CD4-positive, alpha-beta T cell treated with Interferon alpha-2 for 1 hour (primary cell): ENCODE measurements around the gene NSFL1C.

Experiments
- DNase-seq, 2 donors: peaks; one replicate each; pipeline ENCODE4 v3.0.0-alpha.2; 2020 to 2022

NSFL1C gene

DNA sequence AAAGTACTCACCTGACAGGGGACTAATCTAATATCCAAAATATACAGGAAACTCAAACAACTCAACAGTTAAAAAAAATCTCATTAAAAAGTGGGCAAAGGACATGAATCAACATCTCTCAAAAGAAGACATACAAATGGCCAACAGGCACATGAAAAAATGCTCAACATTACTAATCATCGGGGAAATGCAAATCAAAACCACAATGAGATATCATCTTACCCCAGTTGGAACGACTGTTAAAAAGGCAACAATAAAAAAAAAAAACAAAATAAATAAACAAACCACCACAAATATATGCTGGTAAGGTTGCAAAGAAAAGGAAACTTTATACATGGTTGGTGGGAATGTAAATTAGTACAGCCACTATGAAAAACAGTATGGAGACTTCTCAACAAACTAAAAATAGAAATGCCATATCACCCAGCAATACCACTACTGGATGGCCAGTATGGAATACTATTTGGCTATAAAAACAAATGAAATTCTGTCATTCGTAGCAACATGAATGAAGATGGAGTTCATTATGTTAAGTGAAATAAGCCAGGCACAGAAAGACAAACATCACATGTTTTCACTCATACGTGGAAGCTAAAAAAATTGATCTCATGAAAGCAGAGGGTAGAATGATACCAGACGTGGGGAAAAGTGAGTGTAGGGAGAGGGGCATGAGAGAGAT is 17.9 kb upstream of the NSFL1C start:
- DNase-seq: no peak

DNA sequence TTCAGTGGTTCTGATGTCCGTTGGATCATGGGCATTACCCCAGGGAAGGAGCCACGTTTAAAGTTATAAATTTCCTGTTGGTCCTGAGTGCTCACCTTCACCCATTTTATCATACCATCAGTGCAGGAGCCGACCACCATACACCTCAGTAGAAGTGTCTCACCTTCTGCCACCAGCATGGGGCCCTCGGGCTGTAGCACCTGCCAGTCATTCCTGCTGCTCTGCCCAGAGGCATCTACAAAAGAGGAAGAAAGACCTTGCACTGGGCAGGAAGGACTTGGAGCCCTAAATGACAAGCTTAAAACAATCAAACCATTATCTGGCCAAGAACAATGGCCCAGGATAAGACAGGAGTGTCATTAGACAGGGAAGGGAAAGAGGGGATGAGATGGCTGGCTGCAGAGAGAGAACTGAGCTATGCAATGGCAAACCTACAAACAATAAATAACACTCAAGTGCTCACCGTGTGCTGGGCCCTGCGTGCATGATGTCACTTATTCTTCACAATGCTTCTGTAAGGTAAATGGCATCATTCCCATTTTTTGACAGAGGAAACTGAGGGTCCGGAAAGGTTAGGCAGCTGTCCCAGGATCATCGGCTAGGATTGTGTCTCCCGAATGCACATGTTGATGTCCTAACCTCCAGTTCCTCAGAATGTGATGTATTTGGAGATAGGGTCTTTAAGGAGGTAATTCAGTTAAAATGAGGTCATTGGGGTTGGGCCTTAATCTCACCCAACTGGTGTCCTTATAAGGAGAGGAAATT is 13.4 kb upstream of the NSFL1C start:
- no peak for DNase-seq

DNA sequence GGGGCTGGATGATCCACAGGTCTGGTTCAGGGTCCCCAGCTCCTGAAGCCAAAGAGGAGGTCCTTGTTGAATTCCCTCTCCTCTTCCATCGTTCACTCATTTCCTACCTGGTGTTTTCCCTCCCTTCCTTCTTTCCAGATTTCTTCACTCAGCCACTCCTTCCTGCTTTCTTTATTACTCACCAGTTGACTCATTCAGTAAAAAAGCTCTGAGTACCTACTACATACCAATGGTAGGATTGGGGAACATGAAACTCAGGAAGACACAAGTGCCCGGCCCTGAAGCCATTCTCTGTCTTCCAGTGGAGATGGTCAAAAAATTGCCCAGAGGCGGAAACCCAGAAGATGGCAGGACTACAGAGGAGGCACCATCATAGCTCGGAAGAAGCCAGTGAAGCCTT is 11.9 kb upstream of the NSFL1C start:
- DNase-seq: no peak

DNA sequence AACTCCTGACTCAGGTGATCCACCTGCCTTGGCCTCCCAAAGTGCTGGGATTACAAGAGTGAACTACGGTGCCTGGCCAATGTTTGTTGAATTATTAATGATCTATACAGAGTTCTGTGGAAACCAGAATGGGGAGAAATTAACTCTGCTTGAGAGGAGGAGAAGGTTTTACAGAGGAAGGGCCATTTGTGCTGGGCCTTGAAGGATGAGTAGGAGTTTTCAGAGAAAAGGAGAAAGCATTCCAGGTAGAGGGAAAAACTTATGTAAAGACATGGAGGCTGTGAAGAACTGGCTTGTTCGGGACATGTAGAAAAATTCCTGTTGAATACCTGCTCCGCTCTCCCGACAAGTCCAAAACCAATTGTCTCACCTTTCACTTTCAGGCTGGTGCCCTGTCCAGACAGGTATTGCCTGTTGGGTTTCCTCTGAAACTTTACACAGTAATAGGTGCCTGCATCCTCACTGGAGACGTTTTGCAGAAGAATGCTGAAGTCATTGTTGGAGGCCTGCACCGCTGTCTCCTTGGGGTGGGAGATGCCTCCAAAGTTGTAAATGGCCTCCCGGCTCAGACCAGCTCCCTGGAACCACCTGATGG is 11.3 kb upstream of the NSFL1C start:
- DNase-seq: no peak

DNA sequence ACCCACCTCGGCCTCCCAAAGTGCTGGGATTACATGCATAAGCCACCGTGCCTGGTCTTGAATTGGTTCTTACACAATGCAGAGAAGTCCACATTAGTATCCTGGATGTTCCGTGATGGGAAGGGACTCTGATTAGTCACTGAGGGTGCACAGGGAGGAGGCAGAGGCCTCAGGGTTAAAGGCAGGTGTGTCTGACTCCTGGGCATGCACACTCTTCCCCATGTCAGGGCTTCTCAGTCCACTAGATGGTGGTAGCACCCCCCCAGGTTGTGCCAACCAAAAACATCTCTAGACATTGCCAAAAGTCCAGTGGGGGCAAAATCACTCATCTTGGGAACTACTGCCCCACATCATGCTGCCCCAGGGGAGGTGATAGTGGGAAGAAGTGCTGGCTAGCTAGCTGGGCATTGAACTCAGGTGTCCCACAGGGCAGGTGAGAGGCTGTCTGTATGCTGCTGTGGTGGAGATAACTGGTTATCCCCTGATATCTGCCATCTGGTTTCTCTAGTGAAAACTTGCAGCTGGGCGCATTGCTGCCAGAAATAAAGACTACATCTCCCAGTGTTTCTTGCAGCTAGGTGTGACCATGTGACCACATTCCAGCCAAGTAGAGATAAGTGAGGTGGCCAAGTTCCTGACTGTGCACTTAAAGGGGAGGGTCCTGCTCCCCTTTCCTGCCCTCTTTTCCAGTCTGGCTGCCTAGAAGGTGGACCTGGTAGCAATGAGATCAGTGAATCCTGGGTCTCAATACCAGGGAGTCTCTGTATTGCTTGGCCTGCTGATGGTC is 8.4 kb upstream of the NSFL1C start:
- no peak for DNase-seq

DNA sequence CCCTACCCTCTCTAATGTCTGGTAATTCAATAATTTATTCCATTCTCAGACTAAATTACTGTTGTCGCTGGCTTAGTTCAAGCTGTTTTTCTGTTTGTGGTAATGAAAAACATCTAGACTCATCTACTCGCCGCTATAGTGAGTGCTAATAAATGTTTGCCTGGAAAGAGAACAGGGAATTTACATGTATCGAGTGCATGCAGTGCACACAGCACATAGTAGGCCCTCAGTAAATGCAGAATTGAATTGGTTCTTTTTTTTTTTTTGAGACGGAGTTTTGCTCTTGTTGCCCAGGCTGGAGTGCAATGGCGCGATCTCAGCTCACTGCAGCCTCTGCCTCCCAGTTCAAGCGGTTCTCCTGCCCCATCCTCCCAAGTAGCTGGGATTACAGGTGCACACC is 7.7 kb upstream of the NSFL1C start:
- no peak for DNase-seq

DNA sequence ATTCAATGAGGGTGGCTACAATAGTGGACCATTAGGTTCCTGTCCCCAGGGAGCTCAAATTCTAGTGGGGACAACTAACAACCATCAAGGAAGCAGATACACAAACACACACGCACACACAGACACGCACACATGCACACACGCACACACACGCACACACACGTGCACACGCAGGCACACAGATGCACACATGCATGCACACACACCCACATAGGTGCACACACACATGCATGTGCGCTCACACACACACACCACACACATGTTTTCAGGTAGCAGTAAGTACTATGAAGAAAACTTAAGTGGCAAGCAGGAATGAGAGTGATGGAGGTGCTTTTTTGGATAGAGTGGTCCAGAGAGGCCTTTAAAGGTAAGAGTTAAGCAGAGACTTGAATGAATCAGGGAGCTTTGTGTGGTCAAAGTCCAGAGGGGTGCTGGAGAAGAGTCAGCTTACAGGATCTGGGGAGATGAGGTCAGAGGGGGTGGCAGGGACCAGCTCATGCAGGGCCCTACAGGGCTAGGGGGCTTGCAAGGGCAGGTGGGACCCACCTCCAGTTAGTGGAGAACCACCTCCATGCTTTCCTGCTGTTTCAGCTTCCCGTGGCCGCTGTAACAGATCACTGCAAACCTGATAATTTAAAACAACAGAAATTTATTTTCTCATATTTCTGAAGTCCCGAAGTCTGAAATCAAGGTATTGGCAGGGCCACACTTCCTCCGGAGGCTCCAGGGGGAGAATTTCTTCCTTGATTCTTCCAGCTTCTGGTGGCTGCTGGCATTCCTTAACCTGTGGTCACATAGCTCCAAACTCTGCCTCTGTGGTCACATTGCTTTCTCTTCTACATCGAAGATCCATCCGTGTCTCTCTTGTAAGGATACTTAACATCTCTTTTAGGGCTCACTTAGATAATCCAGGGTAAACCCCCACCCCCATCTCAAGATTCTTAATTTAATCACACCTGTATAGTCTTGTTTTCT is 6.9 kb upstream of the NSFL1C start:
- DNase-seq: no peak

DNA sequence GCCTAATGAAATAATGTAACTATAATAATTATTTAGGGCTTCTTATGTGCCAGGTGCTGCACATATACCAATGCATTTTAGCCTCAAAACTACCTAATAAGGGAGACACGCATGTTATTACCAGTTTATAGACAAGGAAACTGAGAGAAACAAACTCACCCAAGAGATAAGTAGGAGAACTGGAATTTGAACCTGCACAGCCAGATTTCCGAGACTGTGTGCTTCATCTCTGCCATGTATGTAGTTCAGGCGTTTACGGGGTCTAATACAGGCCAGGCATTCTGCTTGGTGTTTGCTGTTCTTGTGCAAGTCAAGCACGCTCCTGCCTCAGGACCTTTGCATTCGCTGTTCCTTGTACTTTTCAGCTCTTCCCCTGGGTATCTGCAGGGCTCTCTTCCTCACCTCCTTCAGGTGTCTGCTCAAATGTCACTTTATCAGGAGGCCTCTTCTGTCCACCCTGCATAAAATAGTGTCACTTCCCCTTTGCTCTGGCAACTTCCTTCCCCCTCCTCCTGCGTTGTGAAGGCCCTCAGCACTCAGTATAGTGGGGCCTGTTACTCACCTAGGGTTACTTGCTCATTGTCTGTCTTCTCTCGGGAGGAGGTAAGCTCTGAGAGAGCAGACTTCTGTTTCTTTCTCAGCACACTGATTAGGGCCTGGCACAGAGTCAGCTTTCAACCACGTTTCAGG is 6.1 kb upstream of the NSFL1C start:
- DNase-seq: peak in 1 of 2 donors; percentile 33

DNA sequence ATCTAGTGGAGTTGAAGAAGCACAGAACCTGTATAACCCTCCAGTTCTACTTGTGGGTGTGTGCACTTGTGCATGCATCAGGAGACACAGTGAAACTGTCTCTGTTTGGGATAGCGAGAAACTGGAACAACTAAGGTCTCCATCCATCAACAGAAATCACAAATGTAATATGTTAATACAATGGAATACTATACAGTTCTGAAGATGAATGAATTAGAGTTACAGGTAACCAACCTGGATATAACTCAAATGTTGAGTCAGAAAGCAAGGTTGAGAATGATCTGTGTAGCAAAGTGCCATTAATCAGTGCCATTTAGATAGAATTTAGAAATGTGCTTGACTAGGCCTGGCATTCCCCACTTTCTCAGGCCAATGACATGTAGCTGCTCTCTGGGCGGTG is 4.6 kb upstream of the NSFL1C start:
- DNase-seq: no peak

DNA sequence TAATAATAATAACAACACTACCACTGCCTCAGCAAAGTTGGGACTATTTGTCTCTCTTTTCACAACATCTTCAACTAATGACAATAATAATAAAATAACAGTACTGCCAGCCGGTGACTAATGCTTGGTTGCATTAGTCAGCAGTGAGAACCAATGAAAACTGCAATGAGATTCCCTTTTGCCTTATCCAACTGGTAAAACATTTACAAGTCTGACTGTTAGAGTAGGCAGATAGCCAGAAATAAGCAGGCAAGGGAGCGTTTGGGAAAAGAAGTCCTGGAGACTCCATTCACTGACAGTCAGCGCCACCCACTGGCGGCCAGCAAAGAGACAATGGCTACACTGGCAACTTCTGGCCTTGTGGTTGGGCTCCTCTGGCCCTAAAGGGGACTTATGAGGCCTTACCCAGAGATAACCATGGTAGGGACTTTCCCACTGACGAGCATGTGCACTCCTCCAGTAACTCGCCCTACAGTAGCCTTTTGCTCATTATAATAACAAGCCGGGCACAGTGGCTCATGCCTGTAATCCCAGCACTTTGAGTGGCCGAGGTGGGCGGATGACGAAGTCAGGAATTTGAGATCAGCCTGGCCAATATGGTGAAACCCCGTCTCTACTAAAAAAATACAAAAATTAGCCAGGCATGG is 3.4 kb upstream of the NSFL1C start:
- DNase-seq: peak; percentile 24 to 31

DNA sequence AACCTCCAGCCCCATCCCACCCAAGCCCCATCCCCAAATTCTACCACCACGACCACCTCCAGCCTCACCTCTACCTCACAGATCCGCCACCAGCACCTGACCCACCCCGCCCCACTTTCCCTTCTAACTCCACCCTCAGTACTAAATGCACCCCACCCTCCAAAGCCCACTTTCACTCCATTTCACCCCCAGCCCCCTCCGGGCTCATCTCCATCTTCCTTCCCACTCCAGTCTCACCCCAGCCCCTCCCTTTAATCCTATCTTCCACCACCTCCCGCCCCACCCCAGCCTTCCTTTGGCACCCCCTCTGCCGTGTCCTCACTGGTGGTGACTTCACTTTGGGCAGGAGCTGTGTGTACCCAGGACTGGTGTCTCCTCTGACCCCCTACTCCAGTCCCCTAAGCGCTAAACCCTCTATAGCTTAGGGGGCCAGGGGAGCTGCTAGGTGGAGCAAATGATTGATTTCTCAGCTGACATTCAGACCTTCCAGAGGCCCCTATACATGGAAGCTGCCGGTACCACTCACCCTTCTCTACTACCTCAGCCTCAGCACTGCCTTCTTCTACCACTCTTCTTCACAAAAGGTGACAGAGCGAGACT is 2.8 kb upstream of the NSFL1C start:
- no peak for DNase-seq

DNA sequence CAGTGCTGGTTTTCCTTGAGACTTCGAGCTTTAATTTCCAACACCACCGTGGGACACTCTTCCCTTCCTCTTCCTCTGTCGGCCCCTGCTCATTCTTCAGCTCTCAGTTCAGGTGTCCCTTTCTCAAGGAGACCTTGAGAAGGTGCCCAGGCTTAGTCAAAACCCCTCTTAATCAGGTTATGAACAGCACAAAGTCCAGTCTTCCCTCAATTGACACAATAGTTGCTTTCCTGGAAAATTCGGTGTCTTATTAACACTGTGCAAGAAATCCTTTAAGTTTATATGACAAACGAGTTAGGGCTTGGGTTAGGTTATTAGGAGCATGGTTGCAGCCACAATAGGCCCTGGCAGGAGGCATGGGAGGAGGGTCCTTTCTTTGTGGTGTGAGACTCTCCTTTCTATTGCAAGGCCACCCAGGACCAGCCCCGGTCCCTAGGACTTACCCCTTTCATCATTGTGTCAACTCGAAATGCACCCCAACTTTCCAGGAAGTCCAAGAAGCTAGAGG is 1.5 kb upstream of the NSFL1C start:
- no peak for DNase-seq

DNA sequence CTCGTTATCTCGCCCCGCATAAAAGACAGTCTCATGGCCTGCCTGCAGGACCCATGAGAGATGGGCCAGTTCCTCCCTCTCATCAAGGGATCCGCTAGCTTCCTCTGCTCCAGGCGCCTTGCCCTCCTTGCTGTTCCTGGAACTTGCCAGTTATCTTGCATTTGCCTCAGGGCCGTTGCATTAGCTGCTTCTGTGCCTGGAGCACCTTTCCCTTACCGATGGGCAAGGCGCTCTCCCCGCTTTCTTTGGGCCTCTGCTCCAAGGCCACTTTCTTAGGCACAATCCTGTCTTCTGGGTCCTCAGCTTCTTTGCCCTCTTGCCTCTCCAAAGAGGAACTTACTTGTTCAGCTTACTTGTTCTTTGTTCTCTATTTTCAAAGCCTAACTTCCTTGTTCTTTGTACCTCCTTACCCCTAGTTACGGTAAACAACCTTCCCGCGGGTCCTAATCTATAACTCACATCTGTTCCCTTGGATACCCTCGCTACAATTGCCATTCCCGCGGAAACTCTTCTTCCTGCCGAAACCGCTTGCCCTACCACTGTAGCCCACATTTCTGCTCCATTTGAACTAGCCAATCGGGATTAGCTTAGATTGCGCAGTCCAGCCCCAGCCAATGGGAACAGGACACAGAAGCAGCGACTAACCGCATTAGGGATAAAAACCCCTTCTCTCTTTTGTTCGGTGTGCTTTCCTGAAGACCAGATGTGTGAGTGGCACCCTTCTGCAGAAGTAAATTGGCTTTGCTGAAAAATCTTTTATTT is 887 bp upstream of the NSFL1C start:
- peak; percentile 28 to 66 for DNase-seq

DNA sequence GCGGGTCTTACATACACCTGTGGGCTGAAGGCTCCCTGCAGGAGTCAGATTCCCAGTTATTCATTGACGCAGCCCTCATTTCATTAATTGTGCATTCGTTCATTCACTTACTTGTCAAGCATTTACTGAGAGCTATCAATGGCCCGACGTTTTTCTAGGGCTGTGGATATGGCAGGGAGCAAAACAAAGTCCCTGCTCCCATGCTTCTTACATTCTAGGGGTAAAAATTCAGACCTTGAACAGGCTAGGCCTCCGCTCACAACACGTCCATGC is 369 bp upstream of the NSFL1C start:
- DNase-seq: no peak

DNA sequence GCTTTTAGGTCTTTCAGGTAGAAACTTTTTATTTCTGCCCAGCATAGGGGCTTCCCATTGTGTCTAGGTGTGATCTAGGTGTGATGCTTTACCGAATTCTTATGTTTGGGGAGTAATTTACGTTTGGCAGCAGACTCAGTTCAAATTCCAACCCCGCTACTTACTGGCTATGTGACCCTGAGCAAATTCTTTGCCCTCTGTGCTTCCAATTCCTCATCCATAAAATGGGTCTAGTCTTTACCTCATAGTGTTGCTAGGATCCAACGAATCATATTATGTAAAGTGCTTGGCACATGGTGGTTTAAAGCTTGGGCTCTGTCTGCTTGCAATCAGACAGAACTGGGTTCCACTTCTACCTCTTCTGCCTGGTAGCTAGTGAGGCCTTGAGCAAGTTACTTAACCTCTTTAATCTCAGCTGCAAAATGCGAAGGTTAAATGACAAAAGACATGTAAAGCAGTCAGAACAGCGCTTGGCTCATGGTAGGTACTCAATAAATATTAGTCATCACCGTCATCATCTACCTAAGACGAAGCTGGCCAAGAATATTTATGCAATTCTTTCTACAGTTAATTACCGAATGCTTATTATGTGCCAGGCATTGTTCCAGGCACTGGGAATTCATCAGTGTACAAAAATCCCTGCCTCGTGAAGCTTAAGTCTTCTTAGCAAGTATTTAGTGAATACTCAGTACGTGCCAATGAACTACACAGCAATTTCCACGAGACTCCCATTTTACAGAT is 1.0 kb downstream of the NSFL1C start:
- DNase-seq: no peak

DNA sequence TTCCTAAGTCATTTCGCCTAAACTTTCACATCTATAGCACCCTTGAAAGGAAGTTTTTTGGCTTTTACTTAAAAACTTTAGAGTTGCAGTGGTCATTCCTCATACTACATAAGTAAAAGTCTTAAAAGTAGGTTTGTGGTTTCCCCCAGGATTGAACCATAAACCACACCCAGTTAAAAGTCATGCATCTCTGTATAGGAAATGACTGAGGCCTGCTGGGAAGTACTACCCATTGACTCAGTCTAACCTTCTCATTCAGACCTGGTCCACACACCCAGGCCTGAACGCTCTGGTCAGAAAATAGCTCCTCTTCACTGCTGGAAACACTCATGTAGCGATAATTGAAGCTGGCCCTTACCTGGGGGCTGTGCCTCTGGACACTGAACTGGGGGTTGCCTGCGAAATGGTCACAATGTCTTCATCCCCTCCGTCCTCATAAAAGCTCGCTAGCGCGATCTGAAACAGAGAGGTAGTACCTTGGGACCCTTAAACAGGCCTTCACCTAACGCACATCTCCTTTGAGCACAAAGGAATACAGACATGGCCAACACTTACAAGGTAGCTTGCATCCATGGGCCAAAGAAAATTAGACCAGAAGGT is 2.6 kb downstream of the NSFL1C start:
- no peak for DNase-seq

DNA sequence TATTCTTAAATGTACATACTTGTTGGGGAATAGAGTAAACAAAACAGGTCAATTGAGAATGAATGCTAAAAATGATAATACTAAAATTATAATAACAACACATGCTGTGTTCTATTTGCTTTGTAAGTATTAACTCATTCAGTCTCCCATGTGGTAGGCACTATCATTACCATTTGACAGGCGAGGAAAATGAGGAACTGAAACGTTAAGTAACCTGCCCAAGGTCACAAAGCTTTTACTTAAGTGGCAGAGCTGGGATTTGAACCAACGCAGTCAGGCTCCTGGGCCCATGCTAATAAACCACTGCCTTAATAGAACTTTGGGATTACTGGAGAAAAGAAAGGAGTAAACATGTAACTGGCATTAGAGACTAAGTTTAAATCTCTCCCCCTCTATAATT is 3.8 kb downstream of the NSFL1C start:
- DNase-seq: no peak

DNA sequence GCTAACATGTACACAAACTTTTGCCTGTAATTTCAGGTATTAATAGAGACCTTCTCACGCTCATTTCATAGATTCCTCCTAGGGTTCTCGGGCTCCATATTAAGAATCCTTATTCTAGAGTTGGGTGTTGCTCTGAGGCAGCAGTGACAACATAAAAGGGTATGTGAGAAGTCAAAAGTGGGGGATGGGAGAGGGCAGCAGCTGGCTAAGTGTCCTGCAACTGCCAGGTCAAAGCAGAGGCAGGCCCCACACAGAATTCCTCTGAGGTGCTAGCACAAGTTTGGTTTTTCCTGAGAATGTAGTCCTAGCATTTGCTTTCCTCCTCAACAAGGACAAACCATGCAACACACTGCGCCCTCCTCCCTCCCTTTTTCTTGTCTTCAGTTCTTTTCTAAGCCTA is 4.6 kb downstream of the NSFL1C start:
- DNase-seq: no peak

DNA sequence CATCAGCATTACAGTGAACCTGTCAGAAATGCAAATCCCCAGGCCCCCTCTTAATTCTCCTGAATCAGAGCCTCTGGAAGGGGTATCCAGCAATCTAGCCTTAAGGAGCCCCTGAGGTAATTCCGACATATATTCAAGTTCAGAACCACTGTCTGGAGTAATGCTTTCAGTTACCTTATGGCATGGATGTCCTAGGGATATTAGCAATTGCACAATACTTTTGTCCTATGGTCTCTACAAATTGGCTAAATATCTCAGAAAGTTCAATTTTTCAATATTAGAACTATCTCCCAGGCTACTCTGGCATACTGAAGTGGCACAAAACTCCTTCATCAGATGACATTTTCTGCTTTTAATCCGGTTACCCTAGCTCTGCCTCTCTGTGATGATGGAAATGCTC is 6.4 kb downstream of the NSFL1C start:
- no peak for DNase-seq
